HEK293 (cell line): ENCODE data around the gene FGL2.
"Not testable (repeated sequence)": the region's sequence is repeated elsewhere in the genome, so short reads cannot be mapped to it uniquely, and the experiment has no call there.

ENCODE experiments used
- BCL6B ChIP-seq: fragments of 450-650 bp; formaldehyde crosslinking; IDR thresholded peaks from 2 replicates; pipeline ENCODE4 v1.5.1; 2017; ENCODE audit warnings: missing biosample characterization, missing genetic modification characterization
- CTCF ChIP-seq: fragments of 450-650 bp; formaldehyde crosslinking; IDR thresholded peaks from 2 replicates; pipeline ENCODE4 v1.5.1; 2016; ENCODE audit warnings: missing biosample characterization, missing genetic modification characterization
- PBX3 ChIP-seq: sonication (generic); formaldehyde crosslinking; IDR thresholded peaks from 2 replicates; pipeline ENCODE4 v1.8.1; 2022; ENCODE audit warnings: mild to moderate bottlenecking, moderate library complexity, missing genetic modification reagents
- TRIM28 ChIP-seq: IDR thresholded peaks from 2 replicates; pipeline ENCODE4 v1.6.1; 2011; ENCODE audit warnings: low read length, control low read depth, borderline replicate concordance
- ZNF133 ChIP-seq: fragments of 450-650 bp; formaldehyde crosslinking; IDR thresholded peaks from 2 replicates; pipeline ENCODE4 v1.5.1; 2016; ENCODE audit warnings: missing biosample characterization, missing genetic modification characterization
- ZNF140 ChIP-seq: fragments of 450-650 bp; formaldehyde crosslinking; IDR thresholded peaks from 2 replicates; pipeline ENCODE4 v1.5.1; 2016; ENCODE audit warnings: missing biosample characterization, missing genetic modification characterization
- ZNF341 ChIP-seq: fragments of 450-650 bp; formaldehyde crosslinking; IDR thresholded peaks from 2 replicates; pipeline ENCODE4; 2016; ENCODE audit warnings: low read depth, missing biosample characterization, missing genetic modification characterization
- ZNF423 ChIP-seq: fragments of 450-650 bp; formaldehyde crosslinking; IDR thresholded peaks from 2 replicates; pipeline ENCODE4 v1.5.1; 2016; ENCODE audit warnings: missing biosample characterization, missing genetic modification characterization
- ZSCAN5A ChIP-seq: fragments of 450-650 bp; formaldehyde crosslinking; IDR thresholded peaks from 2 replicates; pipeline ENCODE4 v1.5.1; 2016; ENCODE audit warnings: missing biosample characterization, missing genetic modification characterization

- not testable (repeated sequence) for TF ChIP-seq ZNF341 (tag by site-specific recombination); PBX3 (CRISPR knock-in tag); CTCF (tag by site-specific recombination); ZNF423; ZNF140 (tag by site-specific recombination); ZNF133 (tag by site-specific recombination); BCL6B (tag by site-specific recombination); ZSCAN5A (tag by site-specific recombination); TRIM28
Observed at GRCh38 chr7:77219701-77220331, 20.2 kb upstream of the FGL2 start.
